ENCODE results near the gene TMC8.

The TMC8 gene

GRCh38 chr17:78107976-78108725, 22.4 kb upstream of the TMC8 start:
- intact Hi-C loops (cut with DNase I) = no loop called here
- DNase-seq = peak in 3 of 42 donors; percentile 8 to 30 (median 12)

GRCh38 chr17:78108726-78109488, 21.7 kb upstream of the TMC8 start:
- intact Hi-C loops (cut with DNase I) = no loop called here
- peak in 7 of 42 donors; percentile 26 to 68 (median 52) for DNase-seq

GRCh38 chr17:78109489-78109761, 21.1 kb upstream of the TMC8 start:
- intact Hi-C loops (cut with DNase I) = no loop called here

GRCh38 chr17:78110363-78111015, 20.1 kb upstream of the TMC8 start:
- intact Hi-C loops (cut with DNase I) = loop anchor here (5.0 kb wide), 2 partner anchors 67 to 127 kb away; no protein-coding TSS in a partner anchor
- peak in 7 of 42 donors; percentile 17 to 67 (median 51) for DNase-seq

More at GRCh38 chr17:78109489-78109761, 21.1 kb upstream of the TMC8 start:
- peak in 1 of 42 donors; percentile 6 for DNase-seq

GRCh38 chr17:78111016-78111726, 19.4 kb upstream of the TMC8 start:
- intact Hi-C loops (cut with DNase I) = loop anchor here (5.0 kb wide), 2 partner anchors 66 to 126 kb away; no protein-coding TSS in a partner anchor
- peak in 4 of 42 donors; percentile 12 to 52 (median 21) for DNase-seq

- intact Hi-C loops (cut with DNase I) = loop anchor here (5.0 kb wide), 2 partner anchors 65 to 125 kb away; no protein-coding TSS in a partner anchor
- peak in 2 of 42 donors; percentile 10 to 15 for DNase-seq
These were observed 18.6 kb upstream of the TMC8 start for GRCh38 chr17:78111727-78112517.

GRCh38 chr17:78112518-78113471, 17.8 kb upstream of the TMC8 start:
- DNase-seq = peak; percentile 56 to 96 (median 86)
- intact Hi-C loops (cut with DNase I) = loop anchor here (5.0 kb wide), 2 partner anchors 65 to 125 kb away; no protein-coding TSS in a partner anchor

- intact Hi-C loops (cut with DNase I) = loop anchor here (5.0 kb wide), 2 partner anchors 63 to 123 kb away; no protein-coding TSS in a partner anchor
- DNase-seq = peak in 3 of 42 donors; percentile 14 to 57 (median 24)
These were observed 16.5 kb upstream of the TMC8 start for GRCh38 chr17:78113804-78114785.

- peak; percentile 85 to 98 (median 94) for DNase-seq
- intact Hi-C loops (cut with DNase I) = loop anchor here (1.0 to 5.0 kb wide), 3 partner anchors 13 to 122 kb away; partner anchors contain the start of gene TMC6
These were observed 15.5 kb upstream of the TMC8 start for GRCh38 chr17:78114831-78115723.

GRCh38 chr17:78115803-78116202, 14.8 kb upstream of the TMC8 start:
- intact Hi-C loops (cut with DNase I) = loop anchor here (1.0 kb wide), 1 partner anchor 12 kb away; the partner anchor contains the start of gene TMC6
- DNase-seq = peak in 1 of 42 donors; percentile 15

GRCh38 chr17:78116411-78116810, 14.2 kb upstream of the TMC8 start:
- no peak for DNase-seq
- intact Hi-C loops (cut with DNase I) = no loop called here

- peak in 29 of 42 donors; percentile 42 to 78 (median 67) for DNase-seq
- intact Hi-C loops (cut with DNase I) = no loop called here
These were observed 13.3 kb upstream of the TMC8 start for GRCh38 chr17:78117027-78117981.

GRCh38 chr17:78118801-78119241, 11.8 kb upstream of the TMC8 start:
- intact Hi-C loops (cut with DNase I) = no loop called here
- DNase-seq = no peak
